ENCODE data around the gene MCCC2.
"Not testable (repeated sequence)": the region's sequence is repeated elsewhere in the genome, so short reads cannot be mapped to it uniquely, and the experiment has no call there.

The MCCC2 gene

GRCh38 chr5:71586941-71587765 is at the start of gene MCCC2:
TSS of gene MCCC2 (plus strand) at chr5:71587340. CDS start at chr5:71587426, 86 bp downstream.
- peak; percentile 98 for DNase-seq

- no peak for DNase-seq
These were observed 49.5 kb upstream of the MCCC2 start for GRCh38 chr5:71537687-71538086.

- DNase-seq = not testable (repeated sequence)
These were observed 36.3 kb upstream of the MCCC2 start for GRCh38 chr5:71550885-71551284.

- DNase-seq = not testable (repeated sequence)
These were observed 35.6 kb upstream of the MCCC2 start for GRCh38 chr5:71551582-71551981.

GRCh38 chr5:71552026-71552749 is 35.0 kb upstream of the MCCC2 start:
- DNase-seq = not testable (repeated sequence)

- DNase-seq = no peak
These were observed 24.0 kb upstream of the MCCC2 start for GRCh38 chr5:71563161-71563560.

- no peak for DNase-seq
These were observed 22.2 kb upstream of the MCCC2 start for GRCh38 chr5:71564895-71565294.

- no peak for DNase-seq
These were observed 17.2 kb upstream of the MCCC2 start for GRCh38 chr5:71569748-71570509.

GRCh38 chr5:71571811-71572210 is 15.3 kb upstream of the MCCC2 start:
- DNase-seq = not testable (repeated sequence)

- no peak for DNase-seq
These were observed 13.5 kb upstream of the MCCC2 start for GRCh38 chr5:71573591-71573990.

GRCh38 chr5:71575588-71575987 is 11.6 kb upstream of the MCCC2 start:
- not testable (repeated sequence) for DNase-seq

GRCh38 chr5:71576241-71576640 is 10.9 kb upstream of the MCCC2 start:
- no peak for DNase-seq

GRCh38 chr5:71577839-71578238 is 9.3 kb upstream of the MCCC2 start:
- DNase-seq = not testable (repeated sequence)

- DNase-seq = no peak
These were observed 4.1 kb upstream of the MCCC2 start for GRCh38 chr5:71582945-71583584.

- no peak for DNase-seq
These were observed 844 bp upstream of the MCCC2 start for GRCh38 chr5:71586052-71586940.

GRCh38 chr5:71587766-71588532 is 809 bp downstream of the MCCC2 start:
- peak; percentile 18 for DNase-seq

- no peak for DNase-seq
These were observed 1.4 kb downstream of the MCCC2 start for GRCh38 chr5:71588533-71588885.

- DNase-seq = no peak
These were observed 2.8 kb downstream of the MCCC2 start for GRCh38 chr5:71589903-71590302.

GRCh38 chr5:71591100-71591499 is 4.0 kb downstream of the MCCC2 start:
- no peak for DNase-seq

- DNase-seq = no peak
These were observed 9.0 kb downstream of the MCCC2 start for GRCh38 chr5:71596169-71596568.

GRCh38 chr5:71597001-71597400 is 9.9 kb downstream of the MCCC2 start:
- no peak for DNase-seq
